Measurements from ENCODE around the gene AMZ1. TPM values are rescaled to one million over a fixed set of nuclear protein-coding genes. Genes with fewer than 3 reads are reported as not detected.

The AMZ1 gene
- total RNA-seq, 2 experiments from 2014 or later: 0.11 to 0.14 TPM

GRCh38 chr7:2716906-2717292 is 28.9 kb downstream of the AMZ1 start:
- ChIA-PET POLR2A (interaction anchor here (0.6 to 1.9 kb wide), 3 partner anchors 17 to 57 kb away, joined by 3 to 4 read pairs (median 3); no protein-coding TSS in a partner anchor), CTCF (interaction anchor here (1.0 to 15.0 kb wide), 5 partner anchors 18 to 147 kb away, joined by 5 to 249 read pairs (median 15); no protein-coding TSS in a partner anchor)
- intact Hi-C loops (cut with micrococcal nuclease): no loop called here
- H3K9me3 Mint-ChIP-seq: no peaks in the 10 kb centered on the region
- no peak for TF ChIP-seq CTCF (IDR thresholded peaks at IDR 0.05)
- no peak for ATAC-seq
- H3K27ac Mint-ChIP-seq: peak overlapping the region; percentile 45
- peaks cover 25% of the 10 kb centered on the region for H3K27me3 Mint-ChIP-seq
- DNase-seq: no peak
- peaks cover 68% of the 10 kb centered on the region for H3K4me1 Mint-ChIP-seq (ENCODE audit: low read depth)
- H3K36me3 Mint-ChIP-seq (ENCODE audit: low read depth): peaks cover 3% of the 10 kb centered on the region
- H3K4me3 Mint-ChIP-seq: no peak overlapping the region

- Mint-ChIP-seq H3K27ac (no peak overlapping the region), H3K36me3 (ENCODE audit: low read depth) (peaks cover 3% of the 10 kb centered on the region), H3K9me3 (no peaks in the 10 kb centered on the region), H3K4me1 (ENCODE audit: low read depth) (peaks cover 68% of the 10 kb centered on the region), H3K27me3 (peaks cover 25% of the 10 kb centered on the region), H3K4me3 (no peak overlapping the region)
- intact Hi-C loops (cut with micrococcal nuclease): no loop called here
- TF ChIP-seq CTCF (IDR thresholded peaks at IDR 0.05): no peak
- CTCF ChIA-PET: interaction anchor here (0.6 to 15.0 kb wide), 7 partner anchors 8 to 145 kb away, joined by 3 to 249 read pairs (median 15); no protein-coding TSS in a partner anchor
- DNase-seq (peak; percentile 55), ATAC-seq (no peak)
- POLR2A ChIA-PET: interaction anchor here (0.7 to 1.9 kb wide), 4 partner anchors 9 to 106 kb away, joined by 3 to 4 read pairs (median 3); no protein-coding TSS in a partner anchor
These were observed 29.6 kb downstream of the AMZ1 start for GRCh38 chr7:2717293-2718261.

- POLR2A ChIA-PET: interaction anchor here (0.8 to 2.6 kb wide), 6 partner anchors 8 to 56 kb away, joined by 3 to 10 read pairs (median 4); no protein-coding TSS in a partner anchor
- H3K9me3 Mint-ChIP-seq: no peaks in the 10 kb centered on the region
- no peak for TF ChIP-seq CTCF (IDR thresholded peaks at IDR 0.05)
- ATAC-seq: no peak
- peaks cover 68% of the 10 kb centered on the region for H3K4me1 Mint-ChIP-seq (ENCODE audit: low read depth)
- CTCF ChIA-PET: interaction anchor here (0.6 to 15.0 kb wide), 14 partner anchors 9 to 144 kb away, joined by 3 to 249 read pairs (median 5); no protein-coding TSS in a partner anchor
- no peak for DNase-seq
- no peak overlapping the region for H3K27ac Mint-ChIP-seq
- H3K4me3 Mint-ChIP-seq: no peak overlapping the region
- H3K27me3 Mint-ChIP-seq: peaks cover 25% of the 10 kb centered on the region
- intact Hi-C loops (cut with micrococcal nuclease): no loop called here
- H3K36me3 Mint-ChIP-seq (ENCODE audit: low read depth): peaks cover 3% of the 10 kb centered on the region
These were observed 30.4 kb downstream of the AMZ1 start for GRCh38 chr7:2718296-2718965.

- ATAC-seq: peak; percentile 59
These were observed 31.0 kb downstream of the AMZ1 start for GRCh38 chr7:2719007-2719406.

More at GRCh38 chr7:2719007-2719406, 31.0 kb downstream of the AMZ1 start:
- ChIA-PET POLR2A (interaction anchor here (0.6 to 2.6 kb wide), 5 partner anchors 10 to 209 kb away, joined by 3 to 10 read pairs (median 3); no protein-coding TSS in a partner anchor), CTCF (interaction anchor here (0.6 to 15.0 kb wide), 17 partner anchors 9 to 114 kb away, joined by 3 to 249 read pairs (median 4); no protein-coding TSS in a partner anchor)
- DNase-seq: peak; percentile 88
- Mint-ChIP-seq H3K36me3 (ENCODE audit: low read depth) (peaks cover 3% of the 10 kb centered on the region), H3K4me1 (ENCODE audit: low read depth) (peaks cover 66% of the 10 kb centered on the region), H3K4me3 (no peak overlapping the region), H3K27ac (no peak overlapping the region), H3K27me3 (peaks cover 19% of the 10 kb centered on the region), H3K9me3 (no peaks in the 10 kb centered on the region)
- intact Hi-C loops (cut with micrococcal nuclease): no loop called here
- TF ChIP-seq CTCF (IDR thresholded peaks at IDR 0.05): peak; percentile 85
